Fibroblast of lung (primary cell): Measurements from ENCODE around the gene MGST2. TPM values are rescaled to one million over a fixed set of nuclear protein-coding genes. Genes with fewer than 3 reads are reported as not detected.
"Not testable (repeated sequence)": the region's sequence is repeated elsewhere in the genome, so short reads cannot be mapped to it uniquely, and the experiment has no call there.

Source experiments
- DNase-seq, 2 donors: peaks; one replicate each; pipeline versions ENCODE4 v3.0.0 to v3.0.0-alpha.2; 2010; ENCODE audit warnings: low read depth in 2 of 2
- H2AFZ ChIP-seq: 2 replicates; pipeline ENCODE4 v1.5.1; 2012; ENCODE audit warnings: low read length, control low read depth, inconsistent platforms
- H3K27ac ChIP-seq: 2 replicates; pipeline ENCODE4 v1.5.1; 2011; ENCODE audit warnings: low read length, control low read depth; ENCODE audit not compliant: insufficient read depth
- H3K27me3 ChIP-seq: 2 replicates; pipeline ENCODE4 v1.5.1; 2011; ENCODE audit warnings: mild to moderate bottlenecking, low read length; ENCODE audit not compliant: control insufficient read depth, insufficient read depth
- H3K36me3 ChIP-seq: 2 replicates; pipeline ENCODE4 v1.5.1; 2011; ENCODE audit warnings: low read length; ENCODE audit not compliant: control insufficient read depth, insufficient read depth
- H3K4me1 ChIP-seq: 2 replicates; pipeline ENCODE4 v1.5.1; 2011; ENCODE audit warnings: low read length; ENCODE audit not compliant: control insufficient read depth, insufficient read depth; ENCODE audit errors: extremely low read depth
- H3K4me2 ChIP-seq: 2 replicates; pipeline ENCODE4 v1.5.1; 2011; ENCODE audit warnings: low read length, control low read depth; ENCODE audit not compliant: insufficient read depth; ENCODE audit errors: extremely low read depth
- H3K4me3 ChIP-seq, 4 experiments: fragments of 200-600 bp in 1 of 4; sonication (generic) in 1 of 4; replicated peaks in 1 of 4; 2 replicates each; pipeline ENCODE4 v1.5.1; 2011 to 2016; ENCODE audit warnings: low read length in 4 of 4, low read depth in 3 of 4, mild to moderate bottlenecking in 3 of 4, control low read depth in 2 of 4, inconsistent platforms in 1 of 4, mixed read lengths in 1 of 4; ENCODE audit not compliant: insufficient read depth in 1 of 4; ENCODE audit errors: control extremely low read depth in 1 of 4
- H3K79me2 ChIP-seq: 2 replicates; pipeline ENCODE4 v1.5.1; 2012; ENCODE audit warnings: mild to moderate bottlenecking, low read length, inconsistent platforms; ENCODE audit not compliant: control insufficient read depth, insufficient read depth
- H3K9ac ChIP-seq: 2 replicates; pipeline ENCODE4 v1.5.1; 2011; ENCODE audit warnings: mild to moderate bottlenecking, low read length, control low read depth; ENCODE audit not compliant: insufficient read depth
- H3K9me3 ChIP-seq: 2 replicates; pipeline ENCODE4 v1.5.1; 2012; ENCODE audit warnings: low read depth, low read length; ENCODE audit not compliant: control insufficient read depth, insufficient read depth
- H4K20me1 ChIP-seq: 2 replicates; pipeline ENCODE4 v1.5.1; 2011; ENCODE audit warnings: low read length; ENCODE audit not compliant: control insufficient read depth, insufficient read depth; ENCODE audit errors: extremely low read depth
- EZH2 ChIP-seq: IDR thresholded peaks from 2 replicates; pipeline ENCODE4 v1.5.1; 2012; ENCODE audit warnings: low read length, control low read depth, mild to moderate bottlenecking; ENCODE audit errors: missing control alignments
- polyA plus RNA-seq, 2 donors: library from polyadenylated mRNA; depleted of rRNA in 1 of 2; stranded (reverse) in 1 of 2; unstranded in 1 of 2; fragments of >200 nt; gene quantifications; 2 replicates each; pipeline ENCODE4 v1.2.1, GENCODE V29; 2011 to 2012; ENCODE audit warnings: missing spikeins in 1 of 2
- total RNA-seq: library from RNA; depleted of rRNA; stranded (reverse); fragments of >200 nt; gene quantifications from 2 replicates; pipeline ENCODE4 v1.2.1, GENCODE V29; 2014
- TF ChIP-seq, protein P1 (sequence below), 2 donors: IDR thresholded peaks in 1 of 2; conservative IDR thresholded peaks in 1 of 2; 1 replicate in 1 of 2; 2 replicates in 1 of 2; pipeline ENCODE4 v1.5.1; 2011 to 2012; ENCODE audit warnings: low read length in 2 of 2, control low read depth in 1 of 2, inconsistent platforms in 1 of 2, low read depth in 1 of 2, mild to moderate bottlenecking in 1 of 2

The MGST2 gene
- total and polyA plus RNA-seq, 2 donors (not counting 1 experiment from before 2014, with no cell fraction given) = 5.3 to 20.1 TPM

DNA sequence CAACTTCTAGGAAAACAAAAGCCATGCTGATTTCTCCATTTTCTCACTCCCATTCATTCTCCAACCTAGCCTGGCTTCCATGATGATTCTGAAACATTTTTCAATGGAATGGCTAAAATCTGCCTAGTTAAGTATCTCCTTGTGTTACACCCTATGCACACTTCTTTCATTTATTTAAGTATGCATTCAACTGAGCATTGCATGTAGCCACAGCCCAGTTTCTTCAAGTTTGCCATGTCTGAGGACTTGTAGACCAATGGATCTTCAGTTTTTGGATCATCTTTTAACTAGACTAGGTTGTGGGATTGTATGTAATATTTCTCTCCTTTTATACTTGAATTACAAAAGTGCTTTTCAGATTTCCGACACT, 35.5 kb upstream of the MGST2 start:
- DNase-seq = no peak
- no peak for TF ChIP-seq EZH2
- TF ChIP-seq, protein P1, sequence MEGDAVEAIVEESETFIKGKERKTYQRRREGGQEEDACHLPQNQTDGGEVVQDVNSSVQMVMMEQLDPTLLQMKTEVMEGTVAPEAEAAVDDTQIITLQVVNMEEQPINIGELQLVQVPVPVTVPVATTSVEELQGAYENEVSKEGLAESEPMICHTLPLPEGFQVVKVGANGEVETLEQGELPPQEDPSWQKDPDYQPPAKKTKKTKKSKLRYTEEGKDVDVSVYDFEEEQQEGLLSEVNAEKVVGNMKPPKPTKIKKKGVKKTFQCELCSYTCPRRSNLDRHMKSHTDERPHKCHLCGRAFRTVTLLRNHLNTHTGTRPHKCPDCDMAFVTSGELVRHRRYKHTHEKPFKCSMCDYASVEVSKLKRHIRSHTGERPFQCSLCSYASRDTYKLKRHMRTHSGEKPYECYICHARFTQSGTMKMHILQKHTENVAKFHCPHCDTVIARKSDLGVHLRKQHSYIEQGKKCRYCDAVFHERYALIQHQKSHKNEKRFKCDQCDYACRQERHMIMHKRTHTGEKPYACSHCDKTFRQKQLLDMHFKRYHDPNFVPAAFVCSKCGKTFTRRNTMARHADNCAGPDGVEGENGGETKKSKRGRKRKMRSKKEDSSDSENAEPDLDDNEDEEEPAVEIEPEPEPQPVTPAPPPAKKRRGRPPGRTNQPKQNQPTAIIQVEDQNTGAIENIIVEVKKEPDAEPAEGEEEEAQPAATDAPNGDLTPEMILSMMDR (conservative IDR thresholded peaks at IDR 0.05 in 1 of 2, IDR thresholded peaks at IDR 0.05 in 1 of 2; ENCODE audit: low read depth in 1 of 2, low read length in 2 of 2) = no peak
- H3K27ac ChIP-seq = no peak overlapping the region

GRCh38 chr4:139630991-139631390, 34.6 kb upstream of the MGST2 start:
- no peaks in the 10 kb centered on the region for H3K9me3 ChIP-seq
- H3K4me2 ChIP-seq = no peak overlapping the region
- no peak for TF ChIP-seq EZH2
- TF ChIP-seq, protein P1 (conservative IDR thresholded peaks at IDR 0.05 in 1 of 2, IDR thresholded peaks at IDR 0.05 in 1 of 2; ENCODE audit: low read depth in 1 of 2, low read length in 2 of 2) = no peak
- DNase-seq = no peak
- no peaks in the 10 kb centered on the region for H4K20me1 ChIP-seq
- no peak overlapping the region for H3K9ac ChIP-seq
- H3K79me2 ChIP-seq = no peaks in the 10 kb centered on the region
- H2AFZ ChIP-seq = no peak overlapping the region
- no peak overlapping the region for H3K4me3 ChIP-seq
- no peaks in the 10 kb centered on the region for H3K4me1 ChIP-seq
- no peak overlapping the region for H3K27ac ChIP-seq
- H3K27me3 ChIP-seq = peaks cover 2% of the 10 kb centered on the region
- no peaks in the 10 kb centered on the region for H3K36me3 ChIP-seq

More for the DNA sequence above, 35.5 kb upstream of the MGST2 start:
- Histone ChIP-seq H3K36me3 (no peaks in the 10 kb centered on the region), H3K4me1 (no peaks in the 10 kb centered on the region), H4K20me1 (no peaks in the 10 kb centered on the region), H3K4me2 (no peak overlapping the region), H3K9ac (no peak overlapping the region), H3K4me3 (no peak overlapping the region), H3K79me2 (no peaks in the 10 kb centered on the region), H3K27me3 (peaks cover 2% of the 10 kb centered on the region), H2AFZ (no peak overlapping the region), H3K9me3 (no peaks in the 10 kb centered on the region)

DNA sequence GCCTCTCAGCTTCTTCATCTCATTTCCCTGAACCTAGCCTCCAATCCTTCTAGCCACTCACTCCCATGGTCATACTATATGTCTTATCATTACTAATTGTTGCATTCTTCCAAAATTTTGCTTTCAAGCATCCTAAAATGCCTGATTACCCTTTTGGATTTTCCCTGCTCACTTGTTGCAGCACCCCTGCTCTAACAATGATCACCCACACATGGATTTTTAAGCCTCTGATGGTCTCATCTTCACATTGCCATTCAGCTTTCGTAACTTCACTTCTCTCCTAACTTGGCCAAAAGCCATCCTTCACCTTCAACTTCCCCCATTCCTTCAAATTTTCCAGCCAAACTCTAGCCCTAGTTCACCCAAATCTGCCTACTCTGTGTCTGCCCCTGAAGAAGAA, 33.8 kb upstream of the MGST2 start:
- H3K4me1 ChIP-seq = no peaks in the 10 kb centered on the region
- H3K9ac ChIP-seq = no peak overlapping the region
- no peak for TF ChIP-seq EZH2
- TF ChIP-seq, protein P1 (conservative IDR thresholded peaks at IDR 0.05 in 1 of 2, IDR thresholded peaks at IDR 0.05 in 1 of 2; ENCODE audit: low read depth in 1 of 2, low read length in 2 of 2) = no peak
- no peak overlapping the region for H3K4me3 ChIP-seq
- H3K9me3 ChIP-seq = no peaks in the 10 kb centered on the region
- no peak for DNase-seq
- H3K36me3 ChIP-seq = no peaks in the 10 kb centered on the region
- H4K20me1 ChIP-seq = no peaks in the 10 kb centered on the region
- H3K79me2 ChIP-seq = no peaks in the 10 kb centered on the region
- H2AFZ ChIP-seq = no peak overlapping the region
- H3K4me2 ChIP-seq = no peak overlapping the region
- peaks cover 2% of the 10 kb centered on the region for H3K27me3 ChIP-seq
- H3K27ac ChIP-seq = no peak overlapping the region

- not testable (repeated sequence) for H3K27me3 ChIP-seq, H3K9ac ChIP-seq, H2AFZ ChIP-seq, H3K4me1 ChIP-seq, H3K79me2 ChIP-seq, H3K4me2 ChIP-seq, H4K20me1 ChIP-seq, H3K4me3 ChIP-seq, H3K36me3 ChIP-seq, H3K9me3 ChIP-seq, DNase-seq, H3K27ac ChIP-seq
These were observed 32.9 kb upstream of the MGST2 start for GRCh38 chr4:139632739-139633138.
